Measurements from ENCODE around the gene MAN2B2.

MAN2B2 gene

GRCh38 chr4:6557856-6558255 lies 17.1 kb upstream of the MAN2B2 start:
- Histone ChIP-seq H3K9ac (ENCODE audit: low read depth, low read length, poor library complexity) (no peak overlapping the region), H4K91ac (ENCODE audit: low read depth, low read length, poor library complexity) (no peak overlapping the region), H2AK5ac (ENCODE audit: low read depth, low read length) (no peak overlapping the region), H3K36me3 (replicated peaks in 1 of 2; ENCODE audit: control insufficient read depth in 2 of 2, insufficient read depth in 2 of 2, low read length in 2 of 2) (no peaks in the 10 kb centered on the region), H3K4me3 (ENCODE audit: low read length in 2 of 2) (no peak overlapping the region), H3K79me1 (ENCODE audit: low read depth, low read length) (no peaks in the 10 kb centered on the region), H3K27ac (replicated peaks; ENCODE audit: low read length) (no peak overlapping the region), H2BK12ac (ENCODE audit: low read length) (no peak overlapping the region), H2AFZ (ENCODE audit: low read length) (no peak overlapping the region), H3K27me3 (ENCODE audit: control insufficient read depth in 3 of 3, insufficient read depth in 3 of 3, low read depth in 1 of 3, low read length in 3 of 3) (peaks cover 7 to 94% (median 43%) of the 10 kb centered on the region in 3 experiments), H3K23ac (ENCODE audit: low read depth, low read length, poor library complexity) (no peak overlapping the region), H2BK120ac (ENCODE audit: low read depth, low read length) (no peak overlapping the region), H3K4me1 (ENCODE audit: control insufficient read depth in 2 of 2, insufficient read depth in 1 of 2, low read depth in 1 of 2, low read length in 2 of 2) (no peaks in the 10 kb centered on the region), H4K8ac (ENCODE audit: low read depth, low read length) (no peak overlapping the region), H3K4me2 (ENCODE audit: insufficient read depth, low read length, poor library complexity, severe bottlenecking) (no peak overlapping the region), H2BK15ac (ENCODE audit: low read length) (no peak overlapping the region), H3K9me3 (replicated peaks in 1 of 2; ENCODE audit: control insufficient read depth in 2 of 2, insufficient read depth in 1 of 2, low read depth in 1 of 2, low read length in 2 of 2) (no peaks in the 10 kb centered on the region), H3K14ac (ENCODE audit: low read length) (no peak overlapping the region), H2BK5ac (ENCODE audit: low read length) (no peak overlapping the region), H3K4ac (ENCODE audit: low read length) (no peak overlapping the region), H3K18ac (ENCODE audit: low read length) (no peak overlapping the region)
- no peak for DNase-seq (ENCODE audit: low spot score)
- WGBS, 2 donors (ENCODE audit: extremely low coverage in 2 of 2, insufficient read length in 2 of 2, insufficient replicate concordance in 1 of 2) = no CpG with 5 or more reads among the region's 10 CpGs

- H3K27me3 ChIP-seq (ENCODE audit: control insufficient read depth in 3 of 3, insufficient read depth in 3 of 3, low read depth in 1 of 3, low read length in 3 of 3) = peaks cover 24 to 96% (median 66%) of the 10 kb centered on the region in 3 experiments
- H2AK5ac ChIP-seq (ENCODE audit: low read depth, low read length) = peak overlapping the region; percentile 12
Observed at GRCh38 chr4:6560416-6561172, 14.4 kb upstream of the MAN2B2 start.

DNA sequence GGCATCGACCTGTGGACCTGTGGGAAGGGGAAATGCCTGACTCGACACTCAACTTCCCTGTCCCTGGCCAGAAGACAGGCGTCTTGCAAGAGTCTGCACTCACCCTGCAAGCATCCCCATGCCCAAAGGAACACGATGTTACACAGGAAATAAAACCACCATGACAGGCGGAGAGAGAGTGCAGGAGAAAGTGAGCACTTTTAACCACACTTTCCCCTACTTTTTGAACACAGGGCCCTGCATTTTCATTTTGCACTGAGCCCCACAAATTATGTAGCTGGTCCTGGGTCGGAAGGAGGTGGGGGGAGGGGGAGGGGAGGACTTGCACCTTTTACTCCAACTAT lies 13.8 kb upstream of the MAN2B2 start:
- H4K8ac ChIP-seq (ENCODE audit: low read depth, low read length) = no peak overlapping the region
- no peak overlapping the region for H2BK120ac ChIP-seq (ENCODE audit: low read depth, low read length)
- no peaks in the 10 kb centered on the region for H3K79me1 ChIP-seq (ENCODE audit: low read depth, low read length)
- WGBS, 2 donors (ENCODE audit: extremely low coverage in 2 of 2, insufficient read length in 2 of 2, insufficient replicate concordance in 1 of 2) = no CpG with 5 or more reads among the region's 6 CpGs
- H3K4me1 ChIP-seq (ENCODE audit: control insufficient read depth in 2 of 2, insufficient read depth in 1 of 2, low read depth in 1 of 2, low read length in 2 of 2) = peaks cover 2 to 4% of the 10 kb centered on the region in 2 donors
- no peak overlapping the region for H3K18ac ChIP-seq (ENCODE audit: low read length)
- H3K27me3 ChIP-seq (ENCODE audit: control insufficient read depth in 3 of 3, insufficient read depth in 3 of 3, low read depth in 1 of 3, low read length in 3 of 3) = peaks cover 24 to 96% (median 72%) of the 10 kb centered on the region in 3 experiments
- no peak for DNase-seq (ENCODE audit: low spot score)
- no peak overlapping the region for H3K14ac ChIP-seq (ENCODE audit: low read length)
- no peak overlapping the region for H2BK12ac ChIP-seq (ENCODE audit: low read length)
- no peak overlapping the region for H2AFZ ChIP-seq (ENCODE audit: low read length)
- no peak overlapping the region for H4K91ac ChIP-seq (ENCODE audit: low read depth, low read length, poor library complexity)
- H3K4me2 ChIP-seq (ENCODE audit: insufficient read depth, low read length, poor library complexity, severe bottlenecking) = no peak overlapping the region
- H3K4ac ChIP-seq (ENCODE audit: low read length) = no peak overlapping the region
- H3K23ac ChIP-seq (ENCODE audit: low read depth, low read length, poor library complexity) = no peak overlapping the region
- H2AK5ac ChIP-seq (ENCODE audit: low read depth, low read length) = peak overlapping the region; percentile 12
- no peak overlapping the region for H3K4me3 ChIP-seq (ENCODE audit: low read length in 2 of 2)
- H3K36me3 ChIP-seq (replicated peaks in 1 of 2; ENCODE audit: control insufficient read depth in 2 of 2, insufficient read depth in 2 of 2, low read length in 2 of 2) = no peaks in the 10 kb centered on the region
- H2BK5ac ChIP-seq (ENCODE audit: low read length) = no peak overlapping the region
- no peak overlapping the region for H2BK15ac ChIP-seq (ENCODE audit: low read length)
- no peak overlapping the region for H3K9ac ChIP-seq (ENCODE audit: low read depth, low read length, poor library complexity)
- no peak overlapping the region for H3K27ac ChIP-seq (replicated peaks; ENCODE audit: low read length)
- H3K9me3 ChIP-seq (replicated peaks in 1 of 2; ENCODE audit: control insufficient read depth in 2 of 2, insufficient read depth in 1 of 2, low read depth in 1 of 2, low read length in 2 of 2) = peaks cover 0 to 1% of the 10 kb centered on the region in 2 donors

More at GRCh38 chr4:6560416-6561172, 14.4 kb upstream of the MAN2B2 start:
- Histone ChIP-seq H2BK12ac (ENCODE audit: low read length) (no peak overlapping the region), H3K14ac (ENCODE audit: low read length) (no peak overlapping the region), H3K23ac (ENCODE audit: low read depth, low read length, poor library complexity) (peak overlapping the region; percentile 58), H2BK15ac (ENCODE audit: low read length) (no peak overlapping the region), H2BK120ac (ENCODE audit: low read depth, low read length) (no peak overlapping the region), H3K4ac (ENCODE audit: low read length) (no peak overlapping the region), H4K91ac (ENCODE audit: low read depth, low read length, poor library complexity) (no peak overlapping the region), H3K27ac (replicated peaks; ENCODE audit: low read length) (no peak overlapping the region), H3K36me3 (replicated peaks in 1 of 2; ENCODE audit: control insufficient read depth in 2 of 2, insufficient read depth in 2 of 2, low read length in 2 of 2) (no peaks in the 10 kb centered on the region), H2BK5ac (ENCODE audit: low read length) (no peak overlapping the region), H3K9me3 (replicated peaks in 1 of 2; ENCODE audit: control insufficient read depth in 2 of 2, insufficient read depth in 1 of 2, low read depth in 1 of 2, low read length in 2 of 2) (peaks cover 0 to 1% of the 10 kb centered on the region in 2 donors), H2AFZ (ENCODE audit: low read length) (no peak overlapping the region), H3K79me1 (ENCODE audit: low read depth, low read length) (no peaks in the 10 kb centered on the region), H4K8ac (ENCODE audit: low read depth, low read length) (no peak overlapping the region), H3K4me2 (ENCODE audit: insufficient read depth, low read length, poor library complexity, severe bottlenecking) (no peak overlapping the region), H3K18ac (ENCODE audit: low read length) (no peak overlapping the region), H3K4me1 (ENCODE audit: control insufficient read depth in 2 of 2, insufficient read depth in 1 of 2, low read depth in 1 of 2, low read length in 2 of 2) (peaks cover 2 to 4% of the 10 kb centered on the region in 2 donors), H3K4me3 (ENCODE audit: low read length in 2 of 2) (peak overlapping the region in 1 of 2 donors; percentile 14), H3K9ac (ENCODE audit: low read depth, low read length, poor library complexity) (no peak overlapping the region)
- no peak for DNase-seq (ENCODE audit: low spot score)
- WGBS, 2 donors (ENCODE audit: extremely low coverage in 2 of 2, insufficient read length in 2 of 2, insufficient replicate concordance in 1 of 2) = no CpG with 5 or more reads among the region's 10 CpGs

DNA sequence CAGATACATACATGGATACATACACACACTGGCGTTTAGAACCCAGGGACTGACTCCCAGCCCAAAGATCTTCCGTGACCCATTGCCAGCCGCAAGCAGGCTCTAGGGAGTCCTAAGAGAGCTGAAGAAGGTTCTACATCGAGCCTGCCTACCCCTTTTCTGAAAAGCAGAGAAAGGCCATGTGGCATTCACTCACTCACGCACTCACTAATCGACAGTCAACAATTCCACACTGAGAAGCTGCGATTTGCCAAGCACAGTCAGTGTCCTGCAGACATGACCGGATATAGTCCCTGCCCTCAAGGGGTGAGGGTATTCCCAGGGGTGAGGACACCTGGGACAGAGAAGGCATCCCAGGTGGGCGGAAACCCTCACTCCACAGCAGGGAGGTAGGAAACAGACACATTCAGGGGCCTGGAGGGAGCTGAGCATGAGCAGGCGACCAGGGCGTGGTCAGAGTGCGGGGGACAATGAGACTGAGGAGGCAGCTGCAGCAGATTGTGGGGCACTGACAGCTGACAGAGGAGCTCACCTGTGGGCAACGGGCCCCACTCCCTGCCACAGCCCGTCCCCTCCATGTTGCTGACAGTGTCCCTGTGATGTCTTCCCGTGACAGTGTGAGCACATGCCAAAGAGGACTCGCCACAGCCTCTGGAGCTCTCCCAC lies 13.2 kb upstream of the MAN2B2 start:
- H3K4me2 ChIP-seq (ENCODE audit: insufficient read depth, low read length, poor library complexity, severe bottlenecking) = no peak overlapping the region
- no peak overlapping the region for H3K27ac ChIP-seq (replicated peaks; ENCODE audit: low read length)
- no peak overlapping the region for H3K9ac ChIP-seq (ENCODE audit: low read depth, low read length, poor library complexity)
- H2BK120ac ChIP-seq (ENCODE audit: low read depth, low read length) = no peak overlapping the region
- no peak overlapping the region for H2AFZ ChIP-seq (ENCODE audit: low read length)
- peaks cover 2 to 4% of the 10 kb centered on the region in 2 donors for H3K4me1 ChIP-seq (ENCODE audit: control insufficient read depth in 2 of 2, insufficient read depth in 1 of 2, low read depth in 1 of 2, low read length in 2 of 2)
- no peaks in the 10 kb centered on the region for H3K79me1 ChIP-seq (ENCODE audit: low read depth, low read length)
- no peak overlapping the region for H2BK5ac ChIP-seq (ENCODE audit: low read length)
- H3K9me3 ChIP-seq (replicated peaks in 1 of 2; ENCODE audit: control insufficient read depth in 2 of 2, insufficient read depth in 1 of 2, low read depth in 1 of 2, low read length in 2 of 2) = peaks cover 0 to 1% of the 10 kb centered on the region in 2 donors
- peak overlapping the region; percentile 30 for H2BK15ac ChIP-seq (ENCODE audit: low read length)
- H3K23ac ChIP-seq (ENCODE audit: low read depth, low read length, poor library complexity) = peak overlapping the region; percentile 48
- H3K14ac ChIP-seq (ENCODE audit: low read length) = no peak overlapping the region
- no peak for DNase-seq (ENCODE audit: low spot score)
- H3K4me3 ChIP-seq (ENCODE audit: low read length in 2 of 2) = peak overlapping the region in 1 of 2 donors; percentile 44
- peaks cover 24 to 95% (median 73%) of the 10 kb centered on the region in 3 experiments for H3K27me3 ChIP-seq (ENCODE audit: control insufficient read depth in 3 of 3, insufficient read depth in 3 of 3, low read depth in 1 of 3, low read length in 3 of 3)
- no peaks in the 10 kb centered on the region for H3K36me3 ChIP-seq (replicated peaks in 1 of 2; ENCODE audit: control insufficient read depth in 2 of 2, insufficient read depth in 2 of 2, low read length in 2 of 2)
- no peak overlapping the region for H2AK5ac ChIP-seq (ENCODE audit: low read depth, low read length)
- peak overlapping the region; percentile 67 for H3K18ac ChIP-seq (ENCODE audit: low read length)
- no peak overlapping the region for H4K91ac ChIP-seq (ENCODE audit: low read depth, low read length, poor library complexity)
- no peak overlapping the region for H3K4ac ChIP-seq (ENCODE audit: low read length)
- no peak overlapping the region for H2BK12ac ChIP-seq (ENCODE audit: low read length)
- no peak overlapping the region for H4K8ac ChIP-seq (ENCODE audit: low read depth, low read length)
- no CpG with 5 or more reads among the region's 16 CpGs for WGBS, 2 donors (ENCODE audit: extremely low coverage in 2 of 2, insufficient read length in 2 of 2, insufficient replicate concordance in 1 of 2)
